Measurements from ENCODE around the gene CNTNAP2.

DNA sequence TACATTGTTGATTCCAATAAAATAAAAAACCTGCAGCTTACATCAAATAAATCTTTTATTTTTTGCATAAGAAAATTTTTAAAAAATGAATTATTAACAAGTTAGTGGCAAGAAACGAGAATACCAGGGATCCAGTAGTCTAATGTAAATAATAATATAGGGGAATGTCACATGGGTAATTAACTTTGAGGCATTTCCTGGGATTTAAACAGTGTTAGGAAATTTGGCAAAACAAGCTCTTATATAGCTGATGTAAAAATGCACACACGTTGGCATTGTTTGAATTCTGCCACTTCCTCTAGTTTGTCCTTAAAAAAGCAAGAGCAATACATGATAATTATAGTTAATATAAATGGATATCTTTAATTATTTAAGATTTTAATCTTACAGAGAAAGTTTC is 768.6 kb downstream of the CNTNAP2 start:
- TF ChIP-seq, protein P1, sequence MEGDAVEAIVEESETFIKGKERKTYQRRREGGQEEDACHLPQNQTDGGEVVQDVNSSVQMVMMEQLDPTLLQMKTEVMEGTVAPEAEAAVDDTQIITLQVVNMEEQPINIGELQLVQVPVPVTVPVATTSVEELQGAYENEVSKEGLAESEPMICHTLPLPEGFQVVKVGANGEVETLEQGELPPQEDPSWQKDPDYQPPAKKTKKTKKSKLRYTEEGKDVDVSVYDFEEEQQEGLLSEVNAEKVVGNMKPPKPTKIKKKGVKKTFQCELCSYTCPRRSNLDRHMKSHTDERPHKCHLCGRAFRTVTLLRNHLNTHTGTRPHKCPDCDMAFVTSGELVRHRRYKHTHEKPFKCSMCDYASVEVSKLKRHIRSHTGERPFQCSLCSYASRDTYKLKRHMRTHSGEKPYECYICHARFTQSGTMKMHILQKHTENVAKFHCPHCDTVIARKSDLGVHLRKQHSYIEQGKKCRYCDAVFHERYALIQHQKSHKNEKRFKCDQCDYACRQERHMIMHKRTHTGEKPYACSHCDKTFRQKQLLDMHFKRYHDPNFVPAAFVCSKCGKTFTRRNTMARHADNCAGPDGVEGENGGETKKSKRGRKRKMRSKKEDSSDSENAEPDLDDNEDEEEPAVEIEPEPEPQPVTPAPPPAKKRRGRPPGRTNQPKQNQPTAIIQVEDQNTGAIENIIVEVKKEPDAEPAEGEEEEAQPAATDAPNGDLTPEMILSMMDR (IDR thresholded peaks at IDR 0.05; ENCODE audit: borderline replicate concordance, extremely low read depth, low read length, poor library complexity, severe bottlenecking): no peak
- TF ChIP-seq EZH2 (IDR thresholded peaks at IDR 0.05; ENCODE audit: borderline replicate concordance, low read depth, low read length, severe bottlenecking): no peak
